HEK293 (cell line): ENCODE measurements around the gene PIF1.

Source experiments
- CTCF ChIA-PET: fragments of 350-600 bp; formaldehyde crosslinking; extraction: SDS; loops from one replicate; lab custom pipeline; 2021; ENCODE audit warnings: antibody characterized with exemption; lab: Yijun Ruan, JAX
- POLR2A ChIA-PET: fragments of 300-600 bp; formaldehyde crosslinking; extraction: SDS; loops from one replicate; lab custom pipeline; 2020; ENCODE audit warnings: antibody characterized with exemption, inconsistent platforms; lab: Yijun Ruan, JAX
- H3K27ac ChIP-seq: fragments of 200-500 bp; sonication (Bioruptor generic); 2 replicates; pipeline ENCODE4 v1.5.1; 2014; ENCODE audit warnings: low read depth, low read length, control low read depth, inconsistent platforms; ENCODE audit errors: extremely low read depth
- H3K36me3 ChIP-seq, 2 experiments: fragments of 200-500 bp in 1 of 2; sonication (Bioruptor generic) in 1 of 2; 1 replicate in 1 of 2; 2 replicates in 1 of 2; pipeline ENCODE4 v1.5.1; 2014 to 2017; ENCODE audit warnings: inconsistent platforms in 2 of 2, low read length in 2 of 2; ENCODE audit not compliant: control insufficient read depth in 2 of 2, insufficient read depth in 1 of 2
- H3K4me1 ChIP-seq: fragments of 200-500 bp; sonication (Bioruptor generic); 2 replicates; pipeline ENCODE4 v1.5.1; 2014; ENCODE audit warnings: mild to moderate bottlenecking, low read length, inconsistent platforms; ENCODE audit not compliant: control insufficient read depth, insufficient read depth
- H3K4me3 ChIP-seq: 2 replicates; pipeline ENCODE4 v1.5.1; 2011; ENCODE audit warnings: low read depth, mild to moderate bottlenecking, control low read depth, low read length, moderate library complexity
- H3K9me3 ChIP-seq: fragments of 200-500 bp; sonication (Bioruptor generic); 2 replicates; pipeline ENCODE4 v1.5.1; 2014; ENCODE audit warnings: low read depth, low read length, inconsistent platforms; ENCODE audit not compliant: control insufficient read depth, insufficient read depth
- FEZF1 ChIP-seq: fragments of 450-650 bp; formaldehyde crosslinking; IDR thresholded peaks from 2 replicates; pipeline ENCODE4 v1.5.1; 2016; ENCODE audit warnings: missing biosample characterization, missing genetic modification characterization
- GLIS2 ChIP-seq: fragments of 450-650 bp; formaldehyde crosslinking; IDR thresholded peaks from 2 replicates; pipeline ENCODE4 v1.5.1; 2016; ENCODE audit warnings: missing biosample characterization, missing genetic modification characterization
- IKZF3 ChIP-seq: fragments of 450-650 bp; IDR thresholded peaks from 2 replicates; pipeline ENCODE4 v1.5.0; 2018; ENCODE audit warnings: missing biosample characterization, mild to moderate bottlenecking, missing genetic modification characterization, moderate library complexity
- KLF1 ChIP-seq: fragments of 450-650 bp; formaldehyde crosslinking; IDR thresholded peaks from 2 replicates; pipeline ENCODE4 v1.5.1; 2016; ENCODE audit warnings: missing biosample characterization, missing genetic modification characterization
- KLF10 ChIP-seq: fragments of 450-650 bp; IDR thresholded peaks from 2 replicates; pipeline ENCODE4 v1.5.1; 2018; ENCODE audit warnings: missing biosample characterization, mild to moderate bottlenecking, missing genetic modification characterization
- KLF9 ChIP-seq: fragments of 450-650 bp; formaldehyde crosslinking; IDR thresholded peaks from 2 replicates; pipeline ENCODE4 v1.5.1; 2016; ENCODE audit warnings: missing biosample characterization, missing genetic modification characterization, low read depth
- PRDM10 ChIP-seq: fragments of 450-650 bp; formaldehyde crosslinking; IDR thresholded peaks from 2 replicates; pipeline ENCODE4 v1.5.1; 2016; ENCODE audit warnings: missing biosample characterization, missing genetic modification characterization
- SP2 ChIP-seq: fragments of 450-650 bp; formaldehyde crosslinking; IDR thresholded peaks from 2 replicates; pipeline ENCODE4 v1.5.1; 2016; ENCODE audit warnings: missing biosample characterization, missing genetic modification characterization
- WT1 ChIP-seq: fragments of 450-650 bp; formaldehyde crosslinking; IDR thresholded peaks from 2 replicates; pipeline ENCODE4 v1.5.1; 2016; ENCODE audit warnings: missing biosample characterization, missing genetic modification characterization
- YY2 ChIP-seq: fragments of 450-650 bp; formaldehyde crosslinking; IDR thresholded peaks from 2 replicates; pipeline ENCODE4 v1.5.1; 2016; ENCODE audit warnings: missing biosample characterization, missing genetic modification characterization
- ZFHX2 ChIP-seq: fragments of 450-650 bp; formaldehyde crosslinking; conservative IDR thresholded peaks from 2 replicates; pipeline ENCODE4 v1.5.1; 2016; ENCODE audit warnings: missing biosample characterization, missing genetic modification characterization
- ZNF132 ChIP-seq: fragments of 450-650 bp; formaldehyde crosslinking; IDR thresholded peaks from 2 replicates; pipeline ENCODE4 v1.5.1; 2017; ENCODE audit warnings: missing biosample characterization, missing genetic modification characterization, borderline replicate concordance
- ZNF16 ChIP-seq: fragments of 450-650 bp; formaldehyde crosslinking; IDR thresholded peaks from 2 replicates; pipeline ENCODE4 v1.5.1; 2016; ENCODE audit warnings: low read depth, missing biosample characterization, missing genetic modification characterization
- ZNF174 ChIP-seq: fragments of 450-650 bp; formaldehyde crosslinking; IDR thresholded peaks from 2 replicates; pipeline ENCODE4 v1.5.0; 2017; ENCODE audit warnings: missing biosample characterization, mild to moderate bottlenecking, missing genetic modification characterization
- ZNF239 ChIP-seq: fragments of 450-650 bp; formaldehyde crosslinking; IDR thresholded peaks from 2 replicates; pipeline ENCODE4 v1.5.1; 2016; ENCODE audit warnings: missing biosample characterization, missing genetic modification characterization
- ZNF274 ChIP-seq, 2 experiments: fragments of 200-500 bp in 1 of 2; fragments of 450-650 bp in 1 of 2; sonication (Bioruptor generic) in 1 of 2; formaldehyde crosslinking in 1 of 2; IDR thresholded peaks; 2 replicates each; pipeline versions ENCODE4 v1.5.1 to v1.6.1; 2014 to 2016; ENCODE audit warnings: borderline replicate concordance in 1 of 2, inconsistent platforms in 1 of 2, low read length in 1 of 2, missing biosample characterization in 1 of 2, missing genetic modification characterization in 1 of 2
- ZNF292 ChIP-seq: fragments of 450-650 bp; formaldehyde crosslinking; IDR thresholded peaks from 2 replicates; pipeline ENCODE4 v1.5.1; 2016; ENCODE audit warnings: low read depth, missing biosample characterization, missing genetic modification characterization, borderline replicate concordance
- ZNF302 ChIP-seq: fragments of 450-650 bp; formaldehyde crosslinking; IDR thresholded peaks from 2 replicates; pipeline ENCODE4 v1.5.1; 2016; ENCODE audit warnings: missing biosample characterization, missing genetic modification characterization, low read depth
- ZNF394 ChIP-seq: fragments of 450-650 bp; formaldehyde crosslinking; IDR thresholded peaks from 2 replicates; pipeline ENCODE4 v1.5.1; 2016; ENCODE audit warnings: missing biosample characterization, missing genetic modification characterization, mild to moderate bottlenecking, moderate library complexity, borderline replicate concordance
- ZNF473 ChIP-seq: fragments of 450-650 bp; formaldehyde crosslinking; IDR thresholded peaks from 2 replicates; pipeline ENCODE4 v1.5.1; 2017; ENCODE audit warnings: missing biosample characterization, missing genetic modification characterization
- ZNF610 ChIP-seq: fragments of 450-650 bp; formaldehyde crosslinking; IDR thresholded peaks from 2 replicates; pipeline ENCODE4 v1.5.1; 2016; ENCODE audit warnings: missing biosample characterization, missing genetic modification characterization, borderline replicate concordance
- ZNF623 ChIP-seq: fragments of 450-650 bp; formaldehyde crosslinking; IDR thresholded peaks from 2 replicates; pipeline ENCODE4 v1.5.1; 2016; ENCODE audit warnings: missing biosample characterization, missing genetic modification characterization
- ZNF692 ChIP-seq: fragments of 450-650 bp; formaldehyde crosslinking; IDR thresholded peaks from 2 replicates; pipeline ENCODE4 v1.5.1; 2016; ENCODE audit warnings: missing biosample characterization, missing genetic modification characterization
- ZNF704 ChIP-seq: fragments of 450-650 bp; formaldehyde crosslinking; IDR thresholded peaks from 2 replicates; pipeline ENCODE4 v1.5.1; 2016; ENCODE audit warnings: missing biosample characterization, missing genetic modification characterization
- TF ChIP-seq, protein P1 (sequence below): fragments of 450-650 bp; formaldehyde crosslinking; optimal IDR thresholded peaks from 2 replicates; pipeline ENCODE3; 2016; ENCODE audit warnings: missing biosample characterization, mild to moderate bottlenecking, missing genetic modification characterization
- TF ChIP-seq, protein P2 (sequence below): fragments of 450-650 bp; formaldehyde crosslinking; IDR thresholded peaks from 2 replicates; pipeline ENCODE4 v1.5.1; 2017; ENCODE audit warnings: missing biosample characterization, missing genetic modification characterization

The PIF1 gene

DNA sequence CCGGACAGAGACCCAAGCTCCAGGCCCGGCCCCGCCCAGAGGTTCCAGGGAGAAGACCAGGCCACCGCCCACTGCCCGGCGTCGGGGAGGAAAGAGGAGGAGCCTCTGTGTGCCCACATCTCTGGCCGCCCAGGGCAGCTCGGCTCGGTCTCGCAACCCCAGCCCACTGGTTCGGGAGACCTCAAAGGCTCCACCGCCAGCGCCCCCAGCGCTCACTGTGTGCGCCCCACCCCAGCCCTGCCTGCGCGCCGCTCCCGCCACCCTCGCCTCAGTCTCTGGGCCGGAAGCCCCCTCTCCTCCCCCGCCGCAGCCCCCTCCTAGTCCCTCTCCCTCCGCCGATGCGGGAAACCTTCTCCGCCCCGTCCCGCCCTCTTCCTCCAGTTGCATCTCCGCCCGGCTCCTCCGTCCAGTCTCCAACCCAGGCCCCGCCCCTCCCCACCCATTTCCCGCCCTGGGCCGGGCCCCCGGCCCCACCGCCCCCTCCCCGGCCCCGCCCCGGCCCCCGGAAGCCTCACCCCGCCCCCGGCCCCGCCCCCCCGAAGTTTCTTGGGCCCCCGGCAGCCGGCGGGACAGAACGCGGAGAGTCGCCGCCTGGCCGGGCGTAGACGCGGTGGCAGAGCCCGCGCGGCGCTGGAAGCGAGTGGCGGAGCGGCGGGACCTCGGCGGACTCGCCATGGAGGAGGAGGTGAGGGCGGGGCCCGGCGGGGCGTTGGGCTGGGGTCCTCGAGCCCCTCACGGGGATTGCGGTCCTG, 16.1 kb upstream of the PIF1 start, which contains the start of gene PLEKHO2:
Gene PLEKHO2 (plus strand): TSS at position 572 of the 752 bp plus-strand sequence. CDS start 102 bp downstream, at position 674.
- H3K9me3 ChIP-seq, result no peaks in the 10 kb centered on the region
- H3K4me1 ChIP-seq, result no peaks in the 10 kb centered on the region
- no peaks in the 10 kb centered on the region for H3K36me3 ChIP-seq
- peak within 1 kb of the TSS; percentile 16; the same call in 1 of the 2 replicates for H3K27ac ChIP-seq
- CTCF ChIA-PET, result no interaction called here
- H3K4me3 ChIP-seq, result peak within 1 kb of the TSS; percentile 65
- POLR2A ChIA-PET, result interaction anchor here (0.6 to 1.1 kb wide), 7 partner anchors 9 to 376 kb away, joined by 3 to 16 read pairs (median 3); partner anchors contain the start of gene PIF1
- TF ChIP-seq KLF9 (tag by site-specific recombination) (peak; percentile 43), ZNF610 (tag by site-specific recombination) (0 out of 2 replicates have a peak, but pooled peaks have one; percentile 40), ZNF132 (tag by site-specific recombination) (no peak), KLF10 (0 out of 2 replicates have a peak, but pooled peaks have one; percentile 22), ZNF623 (tag by site-specific recombination) (no peak), ZNF274 (IDR thresholded peaks at IDR 0.05; ENCODE audit: low read length) (no peak), ZNF274 (tag by site-specific recombination; IDR thresholded peaks at IDR 0.05; ENCODE audit: borderline replicate concordance) (no peak), PRDM10 (tag by site-specific recombination) (peak; percentile 32; the same call in 1 of the 2 replicates), IKZF3 (tag by site-specific recombination) (0 out of 2 replicates have a peak, but pooled peaks have one; percentile 20), YY2 (tag by site-specific recombination) (no peak), GLIS2 (tag by site-specific recombination) (peak; percentile 89), ZNF239 (no peak), ZNF692 (tag by site-specific recombination) (no peak), WT1 (peak; percentile 18; the same call in 1 of the 2 replicates), SP2 (peak; percentile 65), ZNF394 (no peak), ZNF473 (tag by site-specific recombination) (no peak), ZNF174 (no peak), KLF1 (peak; percentile 65), ZFHX2 (tag by site-specific recombination) (peak; percentile 86), ZNF302 (tag by site-specific recombination) (no peak), FEZF1 (no peak), ZNF704 (tag by site-specific recombination) (no peak), ZNF16 (tag by site-specific recombination) (no peak), ZNF292 (tag by site-specific recombination) (no peak)
- TF ChIP-seq, protein P1, sequence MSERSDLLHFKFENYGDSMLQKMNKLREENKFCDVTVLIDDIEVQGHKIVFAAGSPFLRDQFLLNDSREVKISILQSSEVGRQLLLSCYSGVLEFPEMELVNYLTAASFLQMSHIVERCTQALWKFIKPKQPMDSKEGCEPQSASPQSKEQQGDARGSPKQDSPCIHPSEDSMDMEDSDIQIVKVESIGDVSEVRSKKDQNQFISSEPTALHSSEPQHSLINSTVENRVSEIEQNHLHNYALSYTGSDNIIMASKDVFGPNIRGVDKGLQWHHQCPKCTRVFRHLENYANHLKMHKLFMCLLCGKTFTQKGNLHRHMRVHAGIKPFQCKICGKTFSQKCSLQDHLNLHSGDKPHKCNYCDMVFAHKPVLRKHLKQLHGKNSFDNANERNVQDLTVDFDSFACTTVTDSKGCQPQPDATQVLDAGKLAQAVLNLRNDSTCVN (tag by site-specific recombination), result peak; percentile 59
- TF ChIP-seq, protein P2, sequence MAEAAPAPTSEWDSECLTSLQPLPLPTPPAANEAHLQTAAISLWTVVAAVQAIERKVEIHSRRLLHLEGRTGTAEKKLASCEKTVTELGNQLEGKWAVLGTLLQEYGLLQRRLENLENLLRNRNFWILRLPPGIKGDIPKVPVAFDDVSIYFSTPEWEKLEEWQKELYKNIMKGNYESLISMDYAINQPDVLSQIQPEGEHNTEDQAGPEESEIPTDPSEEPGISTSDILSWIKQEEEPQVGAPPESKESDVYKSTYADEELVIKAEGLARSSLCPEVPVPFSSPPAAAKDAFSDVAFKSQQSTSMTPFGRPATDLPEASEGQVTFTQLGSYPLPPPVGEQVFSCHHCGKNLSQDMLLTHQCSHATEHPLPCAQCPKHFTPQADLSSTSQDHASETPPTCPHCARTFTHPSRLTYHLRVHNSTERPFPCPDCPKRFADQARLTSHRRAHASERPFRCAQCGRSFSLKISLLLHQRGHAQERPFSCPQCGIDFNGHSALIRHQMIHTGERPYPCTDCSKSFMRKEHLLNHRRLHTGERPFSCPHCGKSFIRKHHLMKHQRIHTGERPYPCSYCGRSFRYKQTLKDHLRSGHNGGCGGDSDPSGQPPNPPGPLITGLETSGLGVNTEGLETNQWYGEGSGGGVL (tag by site-specific recombination), result peak; percentile 98
